Activated T-cell treated with anti-CD3 and anti-CD28 coated beads, Interleukin-2, amount 50 U/mL, for 24 hours (primary cell): ENCODE measurements around the gene TFCP2.
"Not testable (repeated sequence)": the region's sequence is repeated elsewhere in the genome, so short reads cannot be mapped to it uniquely, and the experiment has no call there.

Experiments used
- DNase-seq: peaks from one replicate; pipeline ENCODE4 v3.0.0-alpha.2; 2020
- H3K27ac Mint-ChIP-seq: 2 replicates; pipeline ENCODE4 v1.8.0; 2020; ENCODE audit warnings: mild to moderate bottlenecking, mixed read lengths
- H3K27me3 Mint-ChIP-seq: 2 replicates; pipeline ENCODE4 v1.8.0; 2020; ENCODE audit warnings: mixed read lengths
- H3K36me3 Mint-ChIP-seq: 2 replicates; pipeline ENCODE4 v1.8.0; 2020; ENCODE audit warnings: low read depth, mixed read lengths
- H3K4me1 Mint-ChIP-seq: 2 replicates; pipeline ENCODE4 v1.8.0; 2020; ENCODE audit warnings: low read depth, mixed read lengths
- H3K4me3 Mint-ChIP-seq: 2 replicates; pipeline ENCODE4 v1.8.0; 2020; ENCODE audit warnings: mild to moderate bottlenecking, moderate library complexity, mixed read lengths
- H3K9me3 Mint-ChIP-seq: 2 replicates; pipeline ENCODE4 v1.8.0; 2020; ENCODE audit warnings: mixed read lengths

TFCP2 gene, protein sequence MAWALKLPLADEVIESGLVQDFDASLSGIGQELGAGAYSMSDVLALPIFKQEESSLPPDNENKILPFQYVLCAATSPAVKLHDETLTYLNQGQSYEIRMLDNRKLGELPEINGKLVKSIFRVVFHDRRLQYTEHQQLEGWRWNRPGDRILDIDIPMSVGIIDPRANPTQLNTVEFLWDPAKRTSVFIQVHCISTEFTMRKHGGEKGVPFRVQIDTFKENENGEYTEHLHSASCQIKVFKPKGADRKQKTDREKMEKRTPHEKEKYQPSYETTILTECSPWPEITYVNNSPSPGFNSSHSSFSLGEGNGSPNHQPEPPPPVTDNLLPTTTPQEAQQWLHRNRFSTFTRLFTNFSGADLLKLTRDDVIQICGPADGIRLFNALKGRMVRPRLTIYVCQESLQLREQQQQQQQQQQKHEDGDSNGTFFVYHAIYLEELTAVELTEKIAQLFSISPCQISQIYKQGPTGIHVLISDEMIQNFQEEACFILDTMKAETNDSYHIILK

GRCh38 chr12:51172515-51173431 is at the start of gene TFCP2:
TSS of gene TFCP2 (minus strand) at chr12:51173135. CDS start at chr12:51172422, 713 bp downstream.
- Mint-ChIP-seq H3K4me3 (no peak within 1 kb of the TSS), H3K27me3 (no peaks in the 10 kb centered on the region), H3K4me1 (peaks cover 18% of the 10 kb centered on the region), H3K9me3 (no peaks in the 10 kb centered on the region), H3K36me3 (peaks cover 10% of the 10 kb centered on the region), H3K27ac (peak within 1 kb of the TSS; percentile 76)
- peak; percentile 92 for DNase-seq

- H3K4me1 Mint-ChIP-seq: peaks cover 14% of the 10 kb centered on the region
- H3K27me3 Mint-ChIP-seq: no peaks in the 10 kb centered on the region
- H3K27ac Mint-ChIP-seq: no peak overlapping the region
- peaks cover 4% of the 10 kb centered on the region for H3K36me3 Mint-ChIP-seq
- no peak overlapping the region for H3K4me3 Mint-ChIP-seq
- no peak for DNase-seq
- H3K9me3 Mint-ChIP-seq: no peaks in the 10 kb centered on the region
These were observed 49.5 kb upstream of the TFCP2 start for GRCh38 chr12:51222461-51222860.

GRCh38 chr12:51219857-51220256 is 46.9 kb upstream of the TFCP2 start:
- DNase-seq, H3K27me3 Mint-ChIP-seq, H3K36me3 Mint-ChIP-seq, H3K9me3 Mint-ChIP-seq, H3K4me3 Mint-ChIP-seq, H3K27ac Mint-ChIP-seq: not testable (repeated sequence)
- H3K4me1 Mint-ChIP-seq: peaks cover 20% of the 10 kb centered on the region

- Mint-ChIP-seq H3K36me3 (peaks cover 5% of the 10 kb centered on the region), H3K27ac (peak overlapping the region; percentile 45), H3K4me1 (peaks cover 20% of the 10 kb centered on the region)
These were observed 46.4 kb upstream of the TFCP2 start for GRCh38 chr12:51219322-51219721.

GRCh38 chr12:51218607-51219161 is 45.7 kb upstream of the TFCP2 start:
- H3K4me3 Mint-ChIP-seq: peak overlapping the region; percentile 86
- peaks cover 20% of the 10 kb centered on the region for H3K4me1 Mint-ChIP-seq
- H3K27ac Mint-ChIP-seq: peak overlapping the region; percentile 96
- H3K9me3 Mint-ChIP-seq: no peaks in the 10 kb centered on the region
- peaks cover 7% of the 10 kb centered on the region for H3K36me3 Mint-ChIP-seq
- H3K27me3 Mint-ChIP-seq: no peaks in the 10 kb centered on the region
- DNase-seq: no peak

More at GRCh38 chr12:51219322-51219721, 46.4 kb upstream of the TFCP2 start:
- no peak for DNase-seq
- H3K9me3 Mint-ChIP-seq: no peaks in the 10 kb centered on the region
- peak overlapping the region; percentile 86 for H3K4me3 Mint-ChIP-seq
- H3K27me3 Mint-ChIP-seq: no peaks in the 10 kb centered on the region

DNA sequence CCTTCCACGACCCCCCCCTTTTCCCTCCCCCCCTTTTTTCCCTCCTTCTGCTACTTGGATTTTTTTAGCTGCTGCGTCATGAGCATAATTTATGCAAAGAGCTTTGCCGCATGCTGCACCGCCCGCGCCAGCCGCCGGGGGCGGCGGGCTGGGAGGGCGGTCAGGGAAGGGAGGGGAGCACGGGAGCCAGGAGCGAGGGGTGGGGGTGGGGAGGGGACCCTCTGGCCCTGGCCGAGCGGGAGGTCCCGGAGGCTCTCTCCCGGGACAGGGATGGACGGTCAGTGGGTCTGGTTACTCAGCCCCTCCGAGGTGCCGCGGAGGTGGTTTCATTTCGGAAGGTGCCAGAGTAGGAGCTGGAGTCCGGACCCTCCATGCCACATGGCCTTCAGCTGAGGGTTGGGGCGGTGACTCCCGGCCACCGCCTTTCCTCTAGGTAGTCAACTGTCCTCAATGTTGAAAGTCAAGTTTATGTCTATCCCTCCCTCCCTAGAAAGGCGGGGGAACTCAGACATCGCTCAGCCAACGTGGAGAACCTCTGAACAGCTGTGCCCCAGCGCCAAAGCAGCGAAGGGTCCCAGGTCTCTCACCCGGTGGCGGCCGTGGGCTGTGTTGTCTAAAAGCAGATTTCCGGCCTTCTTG is 45.2 kb upstream of the TFCP2 start, which contains the start of gene POU6F1:
Gene POU6F1 (minus strand): TSS at position 95 of the 639 bp plus-strand sequence. CDS start 11,226 bp downstream, outside the sequence.
- no peaks in the 10 kb centered on the region for H3K9me3 Mint-ChIP-seq

GRCh38 chr12:51217133-51217967 is 44.4 kb upstream of the TFCP2 start:
- H3K27me3 Mint-ChIP-seq: no peaks in the 10 kb centered on the region
- H3K9me3 Mint-ChIP-seq: no peaks in the 10 kb centered on the region
- peak; percentile 68 for DNase-seq
- H3K36me3 Mint-ChIP-seq: peaks cover 7% of the 10 kb centered on the region
- peak overlapping the region; percentile 96 for H3K27ac Mint-ChIP-seq
- peaks cover 20% of the 10 kb centered on the region for H3K4me1 Mint-ChIP-seq
- peak overlapping the region; percentile 86 for H3K4me3 Mint-ChIP-seq

More for the DNA sequence above, 45.2 kb upstream of the TFCP2 start, which contains the start of gene POU6F1:
- H3K4me1 Mint-ChIP-seq: peaks cover 20% of the 10 kb centered on the region
- peak; percentile 81 for DNase-seq
- peak within 1 kb of the TSS; percentile 96 for H3K27ac Mint-ChIP-seq
- H3K4me3 Mint-ChIP-seq: peak within 1 kb of the TSS; percentile 86
- H3K27me3 Mint-ChIP-seq: no peaks in the 10 kb centered on the region
- H3K36me3 Mint-ChIP-seq: peaks cover 7% of the 10 kb centered on the region

GRCh38 chr12:51216642-51217041 is 43.7 kb upstream of the TFCP2 start:
- peak overlapping the region; percentile 78 for H3K27ac Mint-ChIP-seq
- H3K9me3 Mint-ChIP-seq: no peaks in the 10 kb centered on the region
- no peaks in the 10 kb centered on the region for H3K27me3 Mint-ChIP-seq
- H3K4me1 Mint-ChIP-seq: peaks cover 20% of the 10 kb centered on the region
- peaks cover 7% of the 10 kb centered on the region for H3K36me3 Mint-ChIP-seq
- H3K4me3 Mint-ChIP-seq: peak overlapping the region; percentile 69
- no peak for DNase-seq

GRCh38 chr12:51214895-51215294 is 42.0 kb upstream of the TFCP2 start:
- H3K4me3 Mint-ChIP-seq: no peak overlapping the region
- no peaks in the 10 kb centered on the region for H3K9me3 Mint-ChIP-seq
- H3K36me3 Mint-ChIP-seq: peaks cover 9% of the 10 kb centered on the region
- DNase-seq: no peak
- H3K27ac Mint-ChIP-seq: no peak overlapping the region
- no peaks in the 10 kb centered on the region for H3K27me3 Mint-ChIP-seq
- H3K4me1 Mint-ChIP-seq: peaks cover 19% of the 10 kb centered on the region

- Mint-ChIP-seq H3K4me3 (no peak overlapping the region), H3K4me1 (no peaks in the 10 kb centered on the region), H3K9me3 (no peaks in the 10 kb centered on the region), H3K27ac (peak overlapping the region; percentile 56), H3K27me3 (no peaks in the 10 kb centered on the region), H3K36me3 (peaks cover 5% of the 10 kb centered on the region)
- no peak for DNase-seq
These were observed 37.9 kb upstream of the TFCP2 start for GRCh38 chr12:51210690-51211395.

- Mint-ChIP-seq H3K4me1 (no peaks in the 10 kb centered on the region), H3K27ac (no peak overlapping the region), H3K4me3 (no peak overlapping the region), H3K9me3 (no peaks in the 10 kb centered on the region), H3K27me3 (no peaks in the 10 kb centered on the region), H3K36me3 (peaks cover 4% of the 10 kb centered on the region)
- DNase-seq: no peak
These were observed 36.3 kb upstream of the TFCP2 start for GRCh38 chr12:51209259-51209658.

- Mint-ChIP-seq H3K27ac (no peak overlapping the region), H3K9me3 (no peaks in the 10 kb centered on the region), H3K36me3 (peaks cover 2% of the 10 kb centered on the region), H3K27me3 (no peaks in the 10 kb centered on the region), H3K4me3 (no peak overlapping the region), H3K4me1 (peaks cover 7% of the 10 kb centered on the region)
- no peak for DNase-seq
These were observed 35.2 kb upstream of the TFCP2 start for GRCh38 chr12:51208016-51208660.
